Stimulated activated CD8-positive, alpha-beta memory T cell treated with anti-CD3 and anti-CD28 coated beads, Interleukin-7, amount 100 ng/mL, for 1 hour (primary cell): ENCODE measurements around the gene ACTL10.
A peak's percentile ranks its signal among the peaks of the same experiment; 100 is the strongest.

Source experiments
- DNase-seq, 2 donors: peaks; one replicate each; pipeline ENCODE4 v3.0.0-alpha.2; 2020; ENCODE audit warnings: low read depth in 2 of 2

The ACTL10 gene

GRCh38 chr20:33648396-33649004, 18.2 kb upstream of the ACTL10 start:
- no peak for DNase-seq

- DNase-seq = no peak
Observed at GRCh38 chr20:33649201-33649681, 17.5 kb upstream of the ACTL10 start.

- DNase-seq = no peak
Observed at GRCh38 chr20:33650111-33650752, 16.5 kb upstream of the ACTL10 start.

GRCh38 chr20:33650753-33651561, 15.8 kb upstream of the ACTL10 start:
- no peak for DNase-seq

GRCh38 chr20:33651562-33652048, 15.1 kb upstream of the ACTL10 start:
- DNase-seq = no peak

GRCh38 chr20:33653218-33653899, 13.4 kb upstream of the ACTL10 start:
- DNase-seq = peak in 1 of 2 donors; percentile 27

- no peak for DNase-seq
Observed at GRCh38 chr20:33653900-33654596, 12.7 kb upstream of the ACTL10 start.

GRCh38 chr20:33654680-33655161, 12.0 kb upstream of the ACTL10 start:
- DNase-seq = no peak

GRCh38 chr20:33655164-33655563, 11.6 kb upstream of the ACTL10 start:
- no peak for DNase-seq

GRCh38 chr20:33656010-33656782, 10.5 kb upstream of the ACTL10 start:
- DNase-seq = no peak

GRCh38 chr20:33656783-33657703, 9.7 kb upstream of the ACTL10 start:
- no peak for DNase-seq

- no peak for DNase-seq
Observed at GRCh38 chr20:33657704-33658095, 9.0 kb upstream of the ACTL10 start.

GRCh38 chr20:33658510-33658909, 8.2 kb upstream of the ACTL10 start:
- DNase-seq = no peak

- no peak for DNase-seq
Observed at GRCh38 chr20:33658929-33659328, 7.8 kb upstream of the ACTL10 start.

- no peak for DNase-seq
Observed at GRCh38 chr20:33659341-33660034, 7.3 kb upstream of the ACTL10 start.

GRCh38 chr20:33660035-33660684, 6.6 kb upstream of the ACTL10 start:
- DNase-seq = no peak

GRCh38 chr20:33660685-33661058, 6.1 kb upstream of the ACTL10 start:
- no peak for DNase-seq

GRCh38 chr20:33662172-33662571, 4.6 kb upstream of the ACTL10 start, which contains the start of gene C20orf144:
TSS of gene C20orf144 (plus strand) at chr20:33662327. CDS start at chr20:33662346, 19 bp downstream.
- no peak for DNase-seq
